Lung (tissue), 12 donors: Measurements from ENCODE around the gene CYB561A3. TPM values are rescaled to one million over a fixed set of nuclear protein-coding genes. Genes with fewer than 3 reads are reported as not detected.

ENCODE experiments used
- ATAC-seq: fragments of 200-7000 bp; cut with Tn5 transposase; one replicate; pipeline ENCODE4 v1.9.1; 2020; ENCODE audit warnings: moderate number of reproducible peaks; ENCODE audit not compliant: insufficient read depth, low FRiP score
- DNase-seq, 3 donors: peaks; one replicate each; pipeline ENCODE4 v3.0.0-alpha.2; 2013 to 2017
- H3K27ac ChIP-seq, 2 donors: one replicate each; pipeline ENCODE4 v1.5.1; 2013; ENCODE audit warnings: mild to moderate bottlenecking in 2 of 2, moderate library complexity in 2 of 2, control low read depth in 1 of 2, inconsistent platforms in 1 of 2, low read depth in 1 of 2, low read length in 1 of 2
- H3K27me3 ChIP-seq, 3 donors: one replicate each; pipeline ENCODE4 v1.5.1; 2013; ENCODE audit warnings: low read length in 2 of 3; ENCODE audit not compliant: control insufficient read depth in 3 of 3, insufficient read depth in 3 of 3
- H3K36me3 ChIP-seq, 4 donors: one replicate each; pipeline ENCODE4 v1.5.1; 2013; ENCODE audit warnings: low read length in 4 of 4, mild to moderate bottlenecking in 1 of 4, moderate library complexity in 1 of 4; ENCODE audit not compliant: control insufficient read depth in 4 of 4, insufficient read depth in 4 of 4
- H3K4me1 ChIP-seq, 5 donors: one replicate each; pipeline ENCODE4 v1.5.1; 2013; ENCODE audit warnings: low read length in 5 of 5, mild to moderate bottlenecking in 2 of 5, moderate library complexity in 1 of 5; ENCODE audit not compliant: control insufficient read depth in 5 of 5, insufficient read depth in 5 of 5
- H3K4me3 ChIP-seq: one replicate; pipeline ENCODE4 v1.5.1; 2013; ENCODE audit warnings: mild to moderate bottlenecking, control low read depth, moderate library complexity
- H3K9ac ChIP-seq, 2 donors: one replicate each; pipeline ENCODE4 v1.5.1; 2013; ENCODE audit warnings: low read length in 2 of 2, control low read depth in 1 of 2; ENCODE audit not compliant: insufficient read depth in 1 of 2
- H3K9me3 ChIP-seq, 4 donors: one replicate each; pipeline ENCODE4 v1.5.1; 2013; ENCODE audit warnings: low read length in 3 of 4, mild to moderate bottlenecking in 1 of 4, moderate library complexity in 1 of 4; ENCODE audit not compliant: control insufficient read depth in 4 of 4, insufficient read depth in 3 of 4
- CTCF ChIP-seq: IDR thresholded peaks from 2 replicates; pipeline ENCODE4 v1.5.1; 2012; ENCODE audit warnings: mild to moderate bottlenecking; ENCODE audit errors: control extremely low read depth, extremely low read depth
- WGBS, 2 donors: extraction: QIAGEN DNeasy Blood & Tissue Kit; methylation state at CpG; one replicate each; pipeline ENCODE4 v1.1.7; 2013; 5-methylcytosine and 5-hydroxymethylcytosine counted together
- polyA plus RNA-seq, 2 donors: library from polyadenylated mRNA; stranded (reverse); fragments of 200-250 nt; gene quantifications; one replicate each; pipeline ENCODE4 v1.2.1, GENCODE V29; 2013
- total RNA-seq, 2 donors: library from RNA; depleted of rRNA in 1 of 2; stranded (reverse); fragments of >200 nt in 1 of 2; gene quantifications; one replicate each; pipeline ENCODE4 v1.2.1, GENCODE V29; 2014 to 2021
- donor health status: control.
- donor health status: control.
- donor health status: Bipolar disorder and iron deficiency.
- donor health status: healthy.
- donor health status: DM: yes; HTN: yes; CAD: no.

Gene CYB561A3
- total and polyA plus RNA-seq, 4 donors: 20.8 to 51.3 (median 36.4) TPM

GRCh38 chr11:61404641-61405040, 43.0 kb upstream of the CYB561A3 start:
- WGBS, 2 donors: 90 to 91% methylated on average over 4 of the region's 4 CpGs
- ATAC-seq (no peak), DNase-seq (no peak)
- H3K4me1 ChIP-seq: no peaks in the 10 kb centered on the region
- no peak overlapping the region for H3K9ac ChIP-seq
- H3K27me3 ChIP-seq: no peaks in the 10 kb centered on the region
- TF ChIP-seq CTCF: no peak
- H3K36me3 ChIP-seq: peaks cover 24 to 57% (median 42%) of the 10 kb centered on the region in 4 donors
- no peak overlapping the region for H3K27ac ChIP-seq
- H3K4me3 ChIP-seq: no peak overlapping the region
- H3K9me3 ChIP-seq: no peaks in the 10 kb centered on the region

GRCh38 chr11:61404103-61404502, 42.4 kb upstream of the CYB561A3 start:
- DNase-seq (no peak), ATAC-seq (no peak)
- no peaks in the 10 kb centered on the region for H3K4me1 ChIP-seq
- H3K4me3 ChIP-seq: no peak overlapping the region
- no peaks in the 10 kb centered on the region for H3K27me3 ChIP-seq
- no peaks in the 10 kb centered on the region for H3K9me3 ChIP-seq
- H3K27ac ChIP-seq: no peak overlapping the region
- WGBS, 2 donors: 81 to 83% methylated on average over 5 of the region's 5 CpGs
- H3K36me3 ChIP-seq: peaks cover 24 to 56% (median 42%) of the 10 kb centered on the region in 4 donors
- no peak for TF ChIP-seq CTCF
- H3K9ac ChIP-seq: no peak overlapping the region

GRCh38 chr11:61403658-61404057, 42.0 kb upstream of the CYB561A3 start:
- Histone ChIP-seq H3K27me3 (no peaks in the 10 kb centered on the region), H3K9me3 (no peaks in the 10 kb centered on the region), H3K4me3 (no peak overlapping the region), H3K27ac (no peak overlapping the region), H3K4me1 (no peaks in the 10 kb centered on the region), H3K9ac (no peak overlapping the region), H3K36me3 (peaks cover 27 to 54% (median 42%) of the 10 kb centered on the region in 4 donors)
- no peak for TF ChIP-seq CTCF
- WGBS, 2 donors: 94 to 100% methylated on average over 1 of the region's 1 CpG
- DNase-seq (no peak), ATAC-seq (no peak)

- H3K4me1 ChIP-seq: no peaks in the 10 kb centered on the region
- H3K36me3 ChIP-seq: peaks cover 21 to 46% (median 37%) of the 10 kb centered on the region in 4 donors
- H3K27me3 ChIP-seq: no peaks in the 10 kb centered on the region
- TF ChIP-seq CTCF: no peak
- DNase-seq: no peak
- no peak overlapping the region for H3K9ac ChIP-seq
- no peak overlapping the region for H3K27ac ChIP-seq
- no peaks in the 10 kb centered on the region for H3K9me3 ChIP-seq
- 90 to 94% methylated on average over 2 of the region's 2 CpGs for WGBS, 2 donors
- no peak for ATAC-seq
- H3K4me3 ChIP-seq: no peak overlapping the region
Measured at GRCh38 chr11:61401573-61401972, 39.9 kb upstream of the CYB561A3 start.
